ENCODE data around the gene MYO5B.

Gene MYO5B

DNA sequence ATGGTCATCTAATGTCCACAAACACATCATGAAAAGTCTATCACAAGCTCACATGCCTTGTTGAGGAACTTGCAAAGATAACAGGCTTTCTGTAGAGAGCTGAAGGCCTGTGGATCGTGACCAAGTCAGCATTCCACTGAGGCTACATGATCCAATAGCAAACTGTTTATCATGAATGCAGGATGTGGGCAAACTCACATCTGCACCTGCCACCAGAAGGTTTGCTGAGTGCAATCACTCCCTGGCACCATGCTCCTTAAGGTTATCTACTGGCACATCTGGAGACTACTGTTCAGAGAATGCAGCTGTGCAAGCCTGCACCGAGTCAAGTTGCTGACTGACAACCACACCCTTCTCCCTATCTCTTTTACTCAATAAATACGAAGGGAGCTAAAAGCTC, 314.3 kb downstream of the MYO5B start:
- TF ChIP-seq, protein P1, sequence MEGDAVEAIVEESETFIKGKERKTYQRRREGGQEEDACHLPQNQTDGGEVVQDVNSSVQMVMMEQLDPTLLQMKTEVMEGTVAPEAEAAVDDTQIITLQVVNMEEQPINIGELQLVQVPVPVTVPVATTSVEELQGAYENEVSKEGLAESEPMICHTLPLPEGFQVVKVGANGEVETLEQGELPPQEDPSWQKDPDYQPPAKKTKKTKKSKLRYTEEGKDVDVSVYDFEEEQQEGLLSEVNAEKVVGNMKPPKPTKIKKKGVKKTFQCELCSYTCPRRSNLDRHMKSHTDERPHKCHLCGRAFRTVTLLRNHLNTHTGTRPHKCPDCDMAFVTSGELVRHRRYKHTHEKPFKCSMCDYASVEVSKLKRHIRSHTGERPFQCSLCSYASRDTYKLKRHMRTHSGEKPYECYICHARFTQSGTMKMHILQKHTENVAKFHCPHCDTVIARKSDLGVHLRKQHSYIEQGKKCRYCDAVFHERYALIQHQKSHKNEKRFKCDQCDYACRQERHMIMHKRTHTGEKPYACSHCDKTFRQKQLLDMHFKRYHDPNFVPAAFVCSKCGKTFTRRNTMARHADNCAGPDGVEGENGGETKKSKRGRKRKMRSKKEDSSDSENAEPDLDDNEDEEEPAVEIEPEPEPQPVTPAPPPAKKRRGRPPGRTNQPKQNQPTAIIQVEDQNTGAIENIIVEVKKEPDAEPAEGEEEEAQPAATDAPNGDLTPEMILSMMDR (IDR thresholded peaks at IDR 0.05; ENCODE audit: insufficient read depth, low read length, missing control alignments): no peak
- ChIA-PET CTCF (interaction anchor here (1.1 kb wide), 1 partner anchor 21 kb away, joined by 7 read pairs; no protein-coding TSS in a partner anchor), POLR2A (no interaction called here)
- no peak overlapping the region for H3K4me3 ChIP-seq (ENCODE audit: low read depth, low read length)
- DNase-seq (ENCODE audit: low read depth, low spot score): no peak

DNA sequence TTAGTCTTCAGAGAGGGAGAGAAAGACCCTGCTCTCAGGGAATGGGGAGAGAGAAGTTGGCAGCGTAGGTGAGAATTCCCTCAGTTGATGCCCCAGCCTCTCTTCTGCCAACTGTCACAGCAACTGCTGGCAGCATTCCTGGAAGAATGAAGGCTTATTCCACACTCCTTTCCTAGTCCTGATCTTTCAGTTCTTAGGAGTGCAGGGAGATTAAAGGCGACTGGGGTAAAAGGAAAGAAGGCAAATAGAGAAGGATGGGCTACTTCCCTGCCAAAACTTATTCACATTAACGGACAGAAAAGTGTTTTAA, 315.7 kb downstream of the MYO5B start:
- CTCF ChIA-PET: no interaction called here
- H3K4me3 ChIP-seq (ENCODE audit: low read depth, low read length): no peak overlapping the region
- POLR2A ChIA-PET: no interaction called here
- TF ChIP-seq, protein P1 (IDR thresholded peaks at IDR 0.05; ENCODE audit: insufficient read depth, low read length, missing control alignments): no peak
- DNase-seq (ENCODE audit: low read depth, low spot score): no peak

DNA sequence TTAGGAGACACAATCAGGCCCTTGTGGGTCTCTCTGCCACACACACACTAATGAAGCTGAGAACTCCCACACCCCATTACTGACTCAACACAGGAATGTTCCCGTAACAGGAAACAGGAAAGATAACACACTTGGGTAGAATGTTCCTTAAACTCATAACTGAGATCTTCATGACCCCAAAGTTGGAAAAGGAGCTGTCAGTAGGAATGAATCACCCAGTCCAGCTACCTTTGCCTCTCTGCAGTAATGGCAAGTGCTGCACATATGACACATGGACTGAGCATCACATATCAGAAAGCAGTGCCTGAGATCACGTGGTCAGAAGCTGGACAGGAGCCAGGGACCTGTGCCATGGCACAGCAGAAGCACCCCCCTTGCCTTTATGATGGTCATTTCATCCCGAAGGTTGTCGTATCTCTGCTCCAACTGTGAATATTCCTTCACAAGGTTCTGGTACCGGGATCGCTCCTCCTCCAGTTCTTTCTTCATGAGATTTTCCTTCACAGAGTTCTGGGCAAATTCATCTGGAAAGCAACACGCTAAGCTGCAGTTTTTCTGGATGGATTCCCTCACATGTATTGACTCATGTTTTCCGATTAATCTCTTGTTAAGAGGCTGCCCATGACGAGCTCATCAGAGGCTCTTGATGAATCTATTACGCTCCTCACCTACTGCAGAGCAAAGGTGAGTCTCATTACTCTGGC, 316.2 kb downstream of the MYO5B start:
- ChIA-PET CTCF (interaction anchor here (0.8 to 0.9 kb wide), 2 partner anchors 18 to 368 kb away, joined by 3 to 4 read pairs; no protein-coding TSS in a partner anchor), POLR2A (no interaction called here)
- TF ChIP-seq, protein P1 (IDR thresholded peaks at IDR 0.05; ENCODE audit: insufficient read depth, low read length, missing control alignments): no peak
- H3K4me3 ChIP-seq (ENCODE audit: low read depth, low read length): no peak overlapping the region
- DNase-seq (ENCODE audit: low read depth, low spot score): no peak

DNA sequence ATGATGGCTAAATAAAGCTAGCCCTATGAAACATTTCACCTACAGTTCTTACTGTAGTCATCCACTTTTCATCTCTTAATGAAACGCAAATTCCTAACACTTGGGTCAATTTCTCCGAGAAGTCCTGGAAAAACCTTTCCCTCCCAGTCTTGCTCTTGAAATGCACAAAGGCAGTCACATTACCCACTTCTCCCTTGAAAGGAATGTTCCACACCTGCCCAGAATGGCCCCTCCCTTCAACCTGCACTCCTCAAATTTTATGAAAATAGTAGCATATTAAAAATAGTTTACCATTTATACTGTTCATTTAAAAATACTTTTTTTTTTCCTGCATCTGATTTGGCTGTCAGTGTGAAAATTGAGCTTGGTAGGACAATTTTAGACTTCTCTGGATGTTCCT, 316.9 kb downstream of the MYO5B start:
- TF ChIP-seq, protein P1 (IDR thresholded peaks at IDR 0.05; ENCODE audit: insufficient read depth, low read length, missing control alignments): no peak
- ChIA-PET CTCF (interaction anchor here (0.8 to 0.9 kb wide), 2 partner anchors 18 to 367 kb away, joined by 3 to 4 read pairs; no protein-coding TSS in a partner anchor), POLR2A (no interaction called here)
- H3K4me3 ChIP-seq (ENCODE audit: low read depth, low read length): no peak overlapping the region
- DNase-seq (ENCODE audit: low read depth, low spot score): no peak

DNA sequence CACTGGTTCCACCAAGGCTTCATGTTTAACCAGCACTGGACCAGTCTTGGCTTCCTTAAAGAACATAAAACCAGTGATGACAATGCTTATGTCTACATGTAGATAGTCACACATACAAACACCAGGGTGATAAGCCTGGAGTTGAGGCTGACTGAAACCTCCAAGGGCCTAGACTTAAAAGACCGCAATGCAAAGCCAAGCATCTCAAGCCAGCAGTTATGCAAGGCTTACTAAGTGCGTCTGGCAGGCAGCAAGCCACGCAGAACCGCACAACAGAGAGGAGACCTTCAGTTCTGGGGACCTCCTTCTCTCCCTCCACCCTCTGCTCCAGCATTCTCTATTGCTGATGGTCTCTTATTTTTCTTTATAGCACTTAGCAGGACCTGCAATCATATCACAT, 318.4 kb downstream of the MYO5B start:
- POLR2A ChIA-PET: no interaction called here
- H3K4me3 ChIP-seq (ENCODE audit: low read depth, low read length): no peak overlapping the region
- no peak for DNase-seq (ENCODE audit: low read depth, low spot score)
- CTCF ChIA-PET: interaction anchor here (1.2 kb wide), 1 partner anchor 18 kb away, joined by 6 read pairs; no protein-coding TSS in a partner anchor
- TF ChIP-seq, protein P1 (IDR thresholded peaks at IDR 0.05; ENCODE audit: insufficient read depth, low read length, missing control alignments): no peak

DNA sequence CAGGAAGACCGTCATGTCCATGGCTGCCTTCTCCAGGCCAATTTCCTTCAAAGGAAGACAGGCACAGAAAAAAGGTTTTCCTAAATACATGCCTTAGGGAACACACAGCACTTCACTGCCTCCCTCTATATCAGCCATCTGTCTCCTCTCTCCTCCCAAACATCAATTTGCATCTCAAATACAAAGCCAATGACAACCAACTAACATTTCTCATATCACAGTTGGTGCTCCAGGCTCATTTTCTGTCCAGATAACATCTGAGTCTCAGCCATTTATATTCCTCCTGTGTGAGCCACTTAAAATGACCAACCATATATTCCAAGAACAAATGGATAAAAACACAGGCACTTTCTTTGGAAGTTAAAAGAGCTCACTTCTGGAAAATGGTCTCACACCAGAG, 319.2 kb downstream of the MYO5B start:
- CTCF ChIA-PET: interaction anchor here (1.2 kb wide), 1 partner anchor 18 kb away, joined by 6 read pairs; no protein-coding TSS in a partner anchor
- H3K4me3 ChIP-seq (ENCODE audit: low read depth, low read length): no peak overlapping the region
- DNase-seq (ENCODE audit: low read depth, low spot score): no peak
- POLR2A ChIA-PET: no interaction called here
- TF ChIP-seq, protein P1 (IDR thresholded peaks at IDR 0.05; ENCODE audit: insufficient read depth, low read length, missing control alignments): no peak
